Measurements from ENCODE around the gene C1orf50.

- TF ChIP-seq EZH2 (IDR thresholded peaks at IDR 0.05; ENCODE audit: borderline replicate concordance, low read depth, low read length, severe bottlenecking): no peak
- TF ChIP-seq CTCF (IDR thresholded peaks at IDR 0.05; ENCODE audit: extremely low read depth in 1 of 2, insufficient read depth in 1 of 2, low read depth in 1 of 2, low read length in 2 of 2): peak; percentile 43 to 66
- no peak for TF ChIP-seq POLR2AphosphoS5 (IDR thresholded peaks at IDR 0.05; ENCODE audit: insufficient read depth, low read depth, low read length)
Measured at GRCh38 chr1:42756956-42757891, 9.8 kb upstream of the C1orf50 start.

Data from endothelial cell of umbilical vein (primary cell).